Measurements from ENCODE around the gene TSEN54. TPM values are rescaled to one million over a fixed set of nuclear protein-coding genes. Genes with fewer than 3 reads are reported as not detected.

The TSEN54 gene
- 61.9 and 62.5 TPM in 2 replicates for total RNA-seq (2014; rRNA removed; shearing (Covaris generic))
- 45.9 and 48.2 TPM in 2 replicates for polyA plus RNA-seq (2016; fragmentation: Nextera tagmentation; extraction: Ambion mirVana)
- long read RNA-seq, transcript TSEN54-201 (11 exons, 1,944 nt), result major isoform, 27 of 46 reads
- long read RNA-seq, partial matches to known transcripts, result 8 of 46 reads
- long read RNA-seq, other reads (novel, unspliced or antisense), result 11 of 46 reads

DNA sequence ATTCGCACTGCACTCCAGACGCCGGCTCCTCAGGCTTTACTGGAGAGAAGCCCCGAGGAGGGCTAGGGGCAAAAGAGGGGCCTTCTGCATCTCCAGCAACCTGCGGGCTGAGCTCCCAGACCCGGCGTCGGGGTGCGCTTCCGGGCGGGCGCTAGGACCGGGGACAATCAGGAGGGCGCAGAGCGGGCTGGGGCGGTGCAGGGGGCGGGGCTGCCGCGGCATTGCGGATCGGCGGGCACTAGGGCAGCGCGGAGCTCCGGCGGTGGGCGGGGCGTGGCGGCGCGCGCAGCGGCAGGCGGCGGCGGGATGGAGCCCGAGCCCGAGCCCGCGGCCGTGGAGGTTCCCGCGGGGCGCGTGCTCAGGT is at the start of gene TSEN54:
TSS of gene TSEN54 (plus strand) at position 274 of the 364 bp plus-strand sequence. CDS start at position 307, 33 bp downstream.
- no peaks in the 10 kb centered on the region; the same call in 2 of the 3 replicates for H3K9me3 Mint-ChIP-seq
- peak within 1 kb of the TSS; percentile 92 for H3K4me3 Mint-ChIP-seq
- peak; percentile 65 for TF ChIP-seq CREB1 (CRISPR knock-in tag; IDR thresholded peaks at IDR 0.05; ENCODE audit: low read depth)
- no peak for TF ChIP-seq EZH2phosphoT487 (IDR thresholded peaks at IDR 0.05; ENCODE audit: unreplicated experiment)
- TF ChIP-seq POLR2AphosphoS5 (IDR thresholded peaks at IDR 0.05; ENCODE audit: low read depth), result peak; percentile 31; the same call in 1 of the 2 replicates
- H3K36me3 Mint-ChIP-seq (ENCODE audit: low read depth), result peaks cover 35% of the 10 kb centered on the region
- peak within 1 kb of the TSS; percentile 100 for H2AFZ ChIP-seq
- peaks cover 7% of the 10 kb centered on the region; the same call in 1 of the 2 replicates for H3K4me1 ChIP-seq (ENCODE audit: insufficient read depth)
- peaks cover 18% of the 10 kb centered on the region for H3K36me3 ChIP-seq (ENCODE audit: insufficient read depth)
- no peaks in the 10 kb centered on the region for H3F3A ChIP-seq (replicated peaks; ENCODE audit: low read depth)
- H4K20me1 ChIP-seq (replicated peaks; ENCODE audit: insufficient read depth), result peaks cover 12% of the 10 kb centered on the region
- peaks cover 19% of the 10 kb centered on the region for H3K27me3 Mint-ChIP-seq (ENCODE audit: insufficient read depth, low read depth, poor library complexity)
- peaks cover 27% of the 10 kb centered on the region for H3K4me1 Mint-ChIP-seq
- ATAC-seq, result peak; percentile 71
- no peaks in the 10 kb centered on the region for H3K9me2 ChIP-seq (ENCODE audit: insufficient read depth)
- H3K4me2 ChIP-seq, result peak within 1 kb of the TSS; percentile 100
- no peak within 1 kb of the TSS for H3K27ac Mint-ChIP-seq
- no peaks in the 10 kb centered on the region for H3K27me3 ChIP-seq (ENCODE audit: insufficient read depth)
- peaks cover 36% of the 10 kb centered on the region for H3K79me2 ChIP-seq (replicated peaks; ENCODE audit: insufficient read depth)
- no peak within 1 kb of the TSS for H3K27ac ChIP-seq (ENCODE audit: low read depth)
- peak within 1 kb of the TSS; percentile 98 for H3K4me3 ChIP-seq
- peak; percentile 91 for DNase-seq (ENCODE audit: low spot score)

DNA sequence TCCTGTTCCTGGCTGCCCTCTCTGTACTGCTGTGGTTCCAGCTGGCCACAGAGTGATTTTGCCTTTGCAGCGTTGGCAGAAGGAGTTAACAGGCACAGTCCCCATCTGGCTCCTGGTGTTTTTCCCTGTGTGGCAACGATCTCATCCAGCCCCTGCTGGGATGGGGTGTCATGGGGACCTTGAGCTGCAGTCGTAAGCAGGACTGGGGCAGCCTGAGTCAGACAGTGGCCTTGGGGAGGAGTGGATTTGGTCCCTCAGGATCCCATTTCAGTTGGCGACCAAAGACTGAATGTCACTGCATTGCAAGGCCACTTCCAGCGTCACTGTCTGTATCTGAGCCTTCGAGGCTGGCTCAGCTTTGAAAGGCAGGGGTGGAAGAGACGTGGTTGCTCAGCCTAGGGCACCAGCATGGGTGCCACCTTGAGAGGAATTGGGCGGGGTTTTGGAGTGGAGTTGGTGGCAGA is 48.0 kb upstream of the TSEN54 start:
- no peaks in the 10 kb centered on the region for H3F3A ChIP-seq (replicated peaks; ENCODE audit: low read depth)
- no peak overlapping the region for H2AFZ ChIP-seq
- H3K79me2 ChIP-seq (replicated peaks; ENCODE audit: insufficient read depth), result peaks cover 16% of the 10 kb centered on the region
- no peak overlapping the region for H3K4me2 ChIP-seq
- H3K27me3 ChIP-seq (ENCODE audit: insufficient read depth), result no peaks in the 10 kb centered on the region
- Mint-ChIP-seq H3K27me3 (ENCODE audit: insufficient read depth, low read depth, poor library complexity) (peaks cover 2% of the 10 kb centered on the region), H3K4me1 (no peaks in the 10 kb centered on the region), H3K9me3 (no peaks in the 10 kb centered on the region), H3K27ac (no peak overlapping the region), H3K36me3 (ENCODE audit: low read depth) (peaks cover 9% of the 10 kb centered on the region; the same call in 2 of the 3 replicates), H3K4me3 (no peak overlapping the region)
- ATAC-seq, result no peak
- no peaks in the 10 kb centered on the region for H3K4me1 ChIP-seq (ENCODE audit: insufficient read depth)
- no peaks in the 10 kb centered on the region for H3K9me2 ChIP-seq (ENCODE audit: insufficient read depth)
- no peak overlapping the region for H3K27ac ChIP-seq (ENCODE audit: low read depth)
- H4K20me1 ChIP-seq (replicated peaks; ENCODE audit: insufficient read depth), result peaks cover 5% of the 10 kb centered on the region
- DNase-seq (ENCODE audit: low spot score), result no peak
- no peak overlapping the region for H3K4me3 ChIP-seq
- H3K36me3 ChIP-seq (ENCODE audit: insufficient read depth), result no peaks in the 10 kb centered on the region
- TF ChIP-seq EZH2phosphoT487 (IDR thresholded peaks at IDR 0.05; ENCODE audit: unreplicated experiment) (no peak), ZNF462 (CRISPR knock-in tag; IDR thresholded peaks at IDR 0.05) (no peak), ZNF331 (CRISPR knock-in tag; IDR thresholded peaks at IDR 0.05; ENCODE audit: low read depth) (no peak), EZH2 (IDR thresholded peaks at IDR 0.05; ENCODE audit: low read depth, unreplicated experiment) (no peak), NANOG (IDR thresholded peaks at IDR 0.05; ENCODE audit: borderline replicate concordance) (no peak), STAT1 (IDR thresholded peaks at IDR 0.05; ENCODE audit: unreplicated experiment) (no peak), JUNB (IDR thresholded peaks at IDR 0.05; ENCODE audit: unreplicated experiment) (no peak), CREB1 (CRISPR knock-in tag; IDR thresholded peaks at IDR 0.05; ENCODE audit: low read depth) (no peak)
- TF ChIP-seq, protein P1, sequence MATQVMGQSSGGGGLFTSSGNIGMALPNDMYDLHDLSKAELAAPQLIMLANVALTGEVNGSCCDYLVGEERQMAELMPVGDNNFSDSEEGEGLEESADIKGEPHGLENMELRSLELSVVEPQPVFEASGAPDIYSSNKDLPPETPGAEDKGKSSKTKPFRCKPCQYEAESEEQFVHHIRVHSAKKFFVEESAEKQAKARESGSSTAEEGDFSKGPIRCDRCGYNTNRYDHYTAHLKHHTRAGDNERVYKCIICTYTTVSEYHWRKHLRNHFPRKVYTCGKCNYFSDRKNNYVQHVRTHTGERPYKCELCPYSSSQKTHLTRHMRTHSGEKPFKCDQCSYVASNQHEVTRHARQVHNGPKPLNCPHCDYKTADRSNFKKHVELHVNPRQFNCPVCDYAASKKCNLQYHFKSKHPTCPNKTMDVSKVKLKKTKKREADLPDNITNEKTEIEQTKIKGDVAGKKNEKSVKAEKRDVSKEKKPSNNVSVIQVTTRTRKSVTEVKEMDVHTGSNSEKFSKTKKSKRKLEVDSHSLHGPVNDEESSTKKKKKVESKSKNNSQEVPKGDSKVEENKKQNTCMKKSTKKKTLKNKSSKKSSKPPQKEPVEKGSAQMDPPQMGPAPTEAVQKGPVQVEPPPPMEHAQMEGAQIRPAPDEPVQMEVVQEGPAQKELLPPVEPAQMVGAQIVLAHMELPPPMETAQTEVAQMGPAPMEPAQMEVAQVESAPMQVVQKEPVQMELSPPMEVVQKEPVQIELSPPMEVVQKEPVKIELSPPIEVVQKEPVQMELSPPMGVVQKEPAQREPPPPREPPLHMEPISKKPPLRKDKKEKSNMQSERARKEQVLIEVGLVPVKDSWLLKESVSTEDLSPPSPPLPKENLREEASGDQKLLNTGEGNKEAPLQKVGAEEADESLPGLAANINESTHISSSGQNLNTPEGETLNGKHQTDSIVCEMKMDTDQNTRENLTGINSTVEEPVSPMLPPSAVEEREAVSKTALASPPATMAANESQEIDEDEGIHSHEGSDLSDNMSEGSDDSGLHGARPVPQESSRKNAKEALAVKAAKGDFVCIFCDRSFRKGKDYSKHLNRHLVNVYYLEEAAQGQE (IDR thresholded peaks at IDR 0.05; ENCODE audit: unreplicated experiment), result no peak

Measured in GM23338 (cell line).